H1 (cell line): ENCODE measurements around the gene DIPK1A. TPM values are rescaled to one million over a fixed set of nuclear protein-coding genes. Genes with fewer than 3 reads are reported as not detected.

Experiments
- CTCF ChIA-PET: fragments of 300-600 bp; sonication (Branson Sonifier 250); formaldehyde crosslinking; loops from one replicate; lab custom pipeline; 2021; ENCODE audit not compliant: partially characterized antibody; lab: Charles Lee
- POLR2A ChIA-PET: fragments of 300-600 bp; sonication (Branson Sonifier 250); formaldehyde crosslinking; loops from one replicate; lab custom pipeline; 2021; ENCODE audit warnings: inconsistent platforms; ENCODE audit not compliant: partially characterized antibody; lab: Charles Lee
- DNase-seq, 2 experiments: peaks; one replicate each; pipeline versions ENCODE4 v3.0.0 to v3.0.0-alpha.2; 2010 to 2022; ENCODE audit warnings: low spot score in 2 of 2, low read depth in 1 of 2, mixed read lengths in 1 of 2
- FAIRE-seq: peaks from 2 replicates; lab custom pipeline; 2011; peaks lifted over from hg19 to GRCh38; lab: Jason Lieb, UNC
- H2AFZ ChIP-seq: 2 replicates; pipeline ENCODE4 v1.8.1; 2012; ENCODE audit warnings: low read length, inconsistent platforms
- H2AK5ac ChIP-seq: 2 replicates; pipeline ENCODE4 v1.6.1; 2013; ENCODE audit warnings: low read depth, low read length
- H2BK120ac ChIP-seq: replicated peaks from 2 replicates; pipeline ENCODE3; 2013; ENCODE audit warnings: low read depth, low read length, inconsistent platforms
- H2BK12ac ChIP-seq: 2 replicates; pipeline ENCODE4 v1.6.1; 2013; ENCODE audit warnings: low read depth, low read length
- H2BK15ac ChIP-seq: 2 replicates; pipeline ENCODE4 v1.6.1; 2013; ENCODE audit warnings: low read length
- H2BK20ac ChIP-seq: 2 replicates; pipeline ENCODE4 v1.6.1; 2013; ENCODE audit warnings: low read length
- H2BK5ac ChIP-seq: 2 replicates; pipeline ENCODE4 v1.6.1; 2013; ENCODE audit warnings: low read depth, low read length
- H3K14ac ChIP-seq: 2 replicates; pipeline ENCODE4 v1.6.1; 2013; ENCODE audit warnings: inconsistent platforms; ENCODE audit not compliant: insufficient read length
- H3K18ac ChIP-seq: 2 replicates; pipeline ENCODE4 v1.6.1; 2013; ENCODE audit warnings: low read length; ENCODE audit errors: extremely low read depth
- H3K23ac ChIP-seq: 2 replicates; pipeline ENCODE4 v1.6.1; 2013; ENCODE audit warnings: inconsistent platforms; ENCODE audit not compliant: insufficient read length
- H3K23me2 ChIP-seq: 2 replicates; pipeline ENCODE4 v1.6.1; 2013; ENCODE audit warnings: low read depth, low read length
- H3K27ac ChIP-seq: 2 replicates; pipeline ENCODE4 v1.6.1; 2011; ENCODE audit warnings: low read depth, low read length, inconsistent platforms
- H3K27me3 ChIP-seq, 4 experiments: replicated peaks in 1 of 4; 1 replicate in 1 of 4; 2 replicates in 3 of 4; pipeline versions ENCODE4 v1.6.1 to v1.8.1; 2011 to 2013; ENCODE audit warnings: low read length in 3 of 4, mild to moderate bottlenecking in 3 of 4, inconsistent platforms in 2 of 4, mixed read lengths in 2 of 4, moderate library complexity in 1 of 4; ENCODE audit not compliant: control insufficient read depth in 3 of 4, insufficient read depth in 3 of 4; ENCODE audit errors: extremely low read depth in 1 of 4
- H3K36me3 ChIP-seq, 4 experiments: 2 replicates each; pipeline versions ENCODE4 v1.6.1 to v1.8.1; 2011 to 2013; ENCODE audit warnings: mild to moderate bottlenecking in 4 of 4, low read length in 3 of 4, moderate library complexity in 2 of 4, control low read depth in 1 of 4, inconsistent platforms in 1 of 4; ENCODE audit not compliant: insufficient read depth in 4 of 4, control insufficient read depth in 2 of 4
- H3K4ac ChIP-seq: replicated peaks from 2 replicates; pipeline ENCODE3; 2013; ENCODE audit warnings: low read length, low read depth, mixed read lengths, inconsistent platforms; ENCODE audit not compliant: insufficient read length
- H3K4me1 ChIP-seq, 4 experiments: replicated peaks in 1 of 4; 1 replicate in 1 of 4; 2 replicates in 3 of 4; pipeline versions ENCODE4 v1.6.1 to v1.8.1; 2011 to 2013; ENCODE audit warnings: low read length in 3 of 4, inconsistent platforms in 2 of 4, mixed read lengths in 1 of 4; ENCODE audit not compliant: insufficient read depth in 4 of 4, control insufficient read depth in 3 of 4
- H3K4me2 ChIP-seq, 2 experiments: 2 replicates each; pipeline versions ENCODE4 v1.6.1 to v1.8.1; 2011 to 2013; ENCODE audit warnings: low read depth in 2 of 2, low read length in 2 of 2, control low read depth in 1 of 2, inconsistent platforms in 1 of 2, mild to moderate bottlenecking in 1 of 2; ENCODE audit not compliant: insufficient read depth in 1 of 2
- H3K4me3 ChIP-seq, 4 experiments: fragments of 200-600, 300-600 bp in 1 of 4; sonication (generic), shearing (Covaris generic), sonication (Bioruptor Twin) in 1 of 4; 2 replicates each; pipeline versions ENCODE4 v1.5.1 to v1.8.1; 2011 to 2016; ENCODE audit warnings: low read length in 4 of 4, low read depth in 3 of 4, control low read depth in 2 of 4, inconsistent platforms in 2 of 4, mild to moderate bottlenecking in 2 of 4, mixed read lengths in 1 of 4, moderate library complexity in 1 of 4; ENCODE audit not compliant: insufficient read depth in 2 of 4; ENCODE audit errors: extremely low read depth in 1 of 4
- H3K56ac ChIP-seq: replicated peaks from 2 replicates; pipeline ENCODE3; 2013; ENCODE audit warnings: low read depth, mild to moderate bottlenecking, mixed read lengths, low read length, inconsistent platforms; ENCODE audit not compliant: insufficient read length
- H3K79me1 ChIP-seq: 2 replicates; pipeline ENCODE4 v1.6.1; 2013; ENCODE audit warnings: low read depth, low read length, control low read depth
- H3K79me2 ChIP-seq, 2 experiments: 2 replicates each; pipeline versions ENCODE4 v1.6.1 to v1.8.1; 2012 to 2013; ENCODE audit warnings: low read length in 2 of 2, mild to moderate bottlenecking in 2 of 2, inconsistent platforms in 1 of 2; ENCODE audit not compliant: insufficient read depth in 2 of 2, control insufficient read depth in 1 of 2
- H3K9ac ChIP-seq, 4 experiments: replicated peaks in 1 of 4; 1 replicate in 1 of 4; 2 replicates in 3 of 4; pipeline versions ENCODE4 v1.6.1 to v1.8.1; 2011 to 2013; ENCODE audit warnings: low read depth in 3 of 4, low read length in 3 of 4, control low read depth in 2 of 4, mild to moderate bottlenecking in 2 of 4, moderate library complexity in 2 of 4, inconsistent platforms in 1 of 4; ENCODE audit errors: extremely low read depth in 1 of 4
- H3K9me3 ChIP-seq, 2 experiments: 2 replicates each; pipeline versions ENCODE4 v1.6.1 to v1.8.1; 2012 to 2013; ENCODE audit warnings: mild to moderate bottlenecking in 2 of 2, moderate library complexity in 2 of 2, control low read depth in 1 of 2, inconsistent platforms in 1 of 2, low read depth in 1 of 2, low read length in 1 of 2, mixed read lengths in 1 of 2; ENCODE audit not compliant: insufficient read depth in 2 of 2
- H4K20me1 ChIP-seq, 2 experiments: replicated peaks in 1 of 2; 2 replicates each; pipeline versions ENCODE3 to v1.8.1; 2011 to 2013; ENCODE audit warnings: inconsistent platforms in 2 of 2, low read length in 2 of 2, mild to moderate bottlenecking in 1 of 2; ENCODE audit not compliant: insufficient read depth in 2 of 2, control insufficient read depth in 1 of 2
- H4K5ac ChIP-seq: 2 replicates; pipeline ENCODE4 v1.6.1; 2013; ENCODE audit warnings: low read length, low read depth, mixed read lengths, inconsistent platforms; ENCODE audit not compliant: insufficient read length
- H4K8ac ChIP-seq: 2 replicates; pipeline ENCODE4 v1.8.0; 2013; ENCODE audit warnings: mild to moderate bottlenecking, moderate library complexity, low read length, inconsistent platforms; ENCODE audit not compliant: insufficient read depth; ENCODE audit errors: extremely low read depth
- H4K91ac ChIP-seq: replicated peaks from 2 replicates; pipeline ENCODE3; 2013; ENCODE audit warnings: low read length, mixed read lengths, inconsistent platforms; ENCODE audit not compliant: insufficient read length
- RBBP5 ChIP-seq: IDR thresholded peaks from 2 replicates; pipeline ENCODE4 v1.7.1; 2012; ENCODE audit warnings: low read depth, mild to moderate bottlenecking, inconsistent platforms, low read length, moderate library complexity, borderline replicate concordance
- WGBS, 2 experiments: shearing (Covaris generic) in 1 of 2; methylation state at CpG; one replicate each; pipeline versions ENCODE4 v1.1.6 to v1.1.7; 2013 to 2015; ENCODE audit warnings: low lambda C conversion rate in 2 of 2, mixed read lengths in 2 of 2, inconsistent platforms in 1 of 2, low coverage in 1 of 2, missing lambda C conversion rate in 1 of 2; ENCODE audit not compliant: insufficient replicate concordance in 2 of 2, insufficient coverage in 1 of 2, insufficient read length in 1 of 2; ENCODE audit errors: extremely low coverage in 1 of 2, missing lambda C conversion rate in 1 of 2; 5-methylcytosine and 5-hydroxymethylcytosine counted together
- polyA plus RNA-seq, 7 experiments: library from polyadenylated mRNA; depleted of rRNA in 3 of 7; stranded (reverse) in 5 of 7; unstranded in 2 of 7; fragments of >200 nt in 5 of 7; fragments of 200-250 nt in 2 of 7; gene quantifications; 1 replicate in 5 of 7; 2 replicates in 1 of 7; 4 replicates in 1 of 7; pipeline versions ENCODE4 v1.2.1 to v1.2.3, GENCODE V29; 2011 to 2013; ENCODE audit warnings: missing spikeins in 2 of 7, mixed read lengths in 2 of 7
- total RNA-seq: library from RNA; stranded (reverse); fragmentation: NEBNext Ultra II Directional; extraction: Animal tissue kit (Norgen Biotek cat#: 25700); gene quantifications from 2 replicates; pipeline ENCODE4 v1.2.1, GENCODE V29; 2021
- TF ChIP-seq, protein P1 (sequence below): IDR thresholded peaks from 2 replicates; pipeline ENCODE4 v1.6.1; 2012; ENCODE audit warnings: low read length, inconsistent platforms

Gene DIPK1A
- total and polyA plus RNA-seq, 2 of the 8 experiments (the other 6 are each of a cell fraction or from before 2014, with no cell fraction given): 2.5 to 5.0 TPM

DNA sequence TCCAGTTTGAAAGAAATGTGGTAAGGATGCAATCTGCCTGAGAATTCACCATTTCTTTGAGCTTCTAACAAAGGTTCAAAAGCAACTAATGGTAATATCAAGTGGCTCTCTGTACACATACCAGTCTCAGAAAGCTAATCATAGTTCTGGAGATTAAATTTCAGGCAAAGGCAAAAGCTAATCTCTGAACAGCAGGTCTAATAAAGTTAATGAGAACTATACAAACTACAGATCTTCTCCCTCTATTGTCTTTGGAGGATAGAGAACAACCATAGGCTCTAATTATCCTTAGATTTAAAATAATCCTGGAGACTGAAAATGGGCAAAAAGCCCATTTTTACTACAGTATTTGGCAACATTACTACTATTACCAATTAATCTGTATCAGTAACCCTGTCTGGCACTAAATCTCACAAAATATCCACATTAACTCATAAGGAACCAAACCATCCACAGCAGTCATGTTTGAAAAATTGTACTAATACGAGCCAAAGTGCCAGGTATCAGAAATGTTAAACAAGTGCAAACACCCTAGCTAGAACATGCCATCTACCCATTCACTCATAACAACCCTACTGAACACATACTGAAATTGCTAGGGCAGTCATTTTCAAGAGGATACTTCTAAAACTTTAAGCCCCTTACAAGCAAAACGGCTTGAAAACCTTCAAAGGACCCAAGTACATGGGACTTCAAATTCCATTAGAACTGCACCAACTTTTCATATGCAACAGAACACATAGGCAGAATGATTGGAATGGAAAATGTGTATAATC lies 4.8 kb downstream of the DIPK1A start:
- Histone ChIP-seq H3K79me2 (no peaks in the 10 kb centered on the region), H3K14ac (no peak overlapping the region), H2BK20ac (no peak overlapping the region), H4K91ac (no peak overlapping the region), H3K23me2 (peaks cover 7% of the 10 kb centered on the region), H3K27me3 (peaks cover 0 to 7% (median 1%) of the 10 kb centered on the region in 4 experiments; a peak in 3 of 7 replicates), H2AK5ac (no peak overlapping the region), H3K36me3 (no peaks in the 10 kb centered on the region), H3K9ac (no peak overlapping the region), H4K5ac (no peak overlapping the region), H3K4me2 (no peak overlapping the region), H3K18ac (no peak overlapping the region), H2AFZ (no peak overlapping the region), H3K27ac (no peak overlapping the region), H3K4me3 (no peak overlapping the region), H3K79me1 (no peaks in the 10 kb centered on the region), H3K4ac (no peak overlapping the region), H3K9me3 (no peaks in the 10 kb centered on the region), H4K20me1 (no peaks in the 10 kb centered on the region), H3K23ac (no peak overlapping the region), H4K8ac (no peak overlapping the region), H2BK120ac (no peak overlapping the region), H2BK15ac (no peak overlapping the region), H2BK12ac (no peak overlapping the region), H2BK5ac (no peak overlapping the region), H3K56ac (no peak overlapping the region), H3K4me1 (no peaks in the 10 kb centered on the region; a peak in 1 of 7 replicates)
- TF ChIP-seq RBBP5: no peak
- TF ChIP-seq, protein P1, sequence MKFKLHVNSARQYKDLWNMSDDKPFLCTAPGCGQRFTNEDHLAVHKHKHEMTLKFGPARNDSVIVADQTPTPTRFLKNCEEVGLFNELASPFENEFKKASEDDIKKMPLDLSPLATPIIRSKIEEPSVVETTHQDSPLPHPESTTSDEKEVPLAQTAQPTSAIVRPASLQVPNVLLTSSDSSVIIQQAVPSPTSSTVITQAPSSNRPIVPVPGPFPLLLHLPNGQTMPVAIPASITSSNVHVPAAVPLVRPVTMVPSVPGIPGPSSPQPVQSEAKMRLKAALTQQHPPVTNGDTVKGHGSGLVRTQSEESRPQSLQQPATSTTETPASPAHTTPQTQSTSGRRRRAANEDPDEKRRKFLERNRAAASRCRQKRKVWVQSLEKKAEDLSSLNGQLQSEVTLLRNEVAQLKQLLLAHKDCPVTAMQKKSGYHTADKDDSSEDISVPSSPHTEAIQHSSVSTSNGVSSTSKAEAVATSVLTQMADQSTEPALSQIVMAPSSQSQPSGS: no peak
- POLR2A ChIA-PET: interaction anchor here (1.6 kb wide), 1 partner anchor 124 kb away, joined by 4 read pairs; no protein-coding TSS in a partner anchor
- 87% methylated on average over 2 of the region's 2 CpGs; no CpG with 5 or more reads in 1 of the 2 experiments for WGBS, 2 experiments
- DNase-seq: no peak
- no peak for FAIRE-seq
- CTCF ChIA-PET: interaction anchor here (0.5 to 2.9 kb wide), 6 partner anchors 12 to 97 kb away, joined by 3 to 13 read pairs (median 3); no protein-coding TSS in a partner anchor
